DMS114 treated with DMSO at 0.1 percent for 48 hours (cell line): ENCODE measurements around the gene CEP72.
"Not testable (repeated sequence)": the region's sequence is repeated elsewhere in the genome, so short reads cannot be mapped to it uniquely, and the experiment has no call there.

ENCODE experiments used
- DNase-seq: peaks from one replicate; lab custom pipeline; 2025; ENCODE audit not compliant: unreplicated experiment; lab: John Stamatoyannopoulos, UW

The CEP72 gene

GRCh38 chr5:579746-580366, 32.3 kb upstream of the CEP72 start:
- DNase-seq: no peak

- DNase-seq: no peak
Observed at GRCh38 chr5:580436-580835, 31.7 kb upstream of the CEP72 start.

GRCh38 chr5:581266-581665, 30.9 kb upstream of the CEP72 start:
- no peak for DNase-seq

GRCh38 chr5:581941-582340, 30.2 kb upstream of the CEP72 start:
- no peak for DNase-seq

DNA sequence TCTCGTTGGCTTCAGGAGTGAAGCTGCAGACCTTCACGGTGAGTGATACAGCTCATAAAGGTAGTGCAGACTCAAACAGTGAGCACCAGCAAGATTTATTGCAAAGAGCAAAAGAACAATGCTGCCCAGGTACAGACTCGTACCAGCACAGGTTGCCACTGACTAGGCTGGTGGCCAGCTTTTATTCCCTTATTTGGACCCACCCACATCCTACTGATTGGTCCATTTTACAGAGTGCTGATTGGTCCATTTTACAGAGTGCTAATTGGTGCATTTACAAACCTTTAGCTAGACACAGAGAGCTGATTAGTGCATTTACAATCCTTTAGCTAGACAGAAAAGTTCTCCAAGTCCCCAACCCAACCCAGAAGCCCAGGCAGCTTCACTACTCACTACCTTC, 29.7 kb upstream of the CEP72 start:
- not testable (repeated sequence) for DNase-seq

- DNase-seq: no peak
Observed at GRCh38 chr5:582936-583635, 29.1 kb upstream of the CEP72 start.

DNA sequence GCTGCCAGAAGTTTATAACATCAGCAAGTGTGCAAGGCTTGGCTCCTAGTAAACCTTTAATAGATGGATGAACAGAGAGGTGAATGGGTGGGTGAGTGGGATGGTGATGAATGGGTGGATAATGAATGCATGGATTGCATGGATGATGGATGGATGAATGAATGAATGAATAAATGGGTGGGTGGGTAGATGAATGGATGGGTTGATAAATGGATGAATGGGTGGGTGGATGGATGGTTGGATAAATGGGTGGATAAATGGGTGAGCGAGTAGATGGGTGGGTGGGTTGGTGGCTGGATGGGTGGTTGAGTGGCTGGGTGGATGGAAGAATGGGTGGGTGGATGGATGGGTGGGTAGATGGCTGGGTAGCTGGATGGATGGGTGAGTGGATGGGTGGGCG, 28.5 kb upstream of the CEP72 start:
- no peak for DNase-seq

DNA sequence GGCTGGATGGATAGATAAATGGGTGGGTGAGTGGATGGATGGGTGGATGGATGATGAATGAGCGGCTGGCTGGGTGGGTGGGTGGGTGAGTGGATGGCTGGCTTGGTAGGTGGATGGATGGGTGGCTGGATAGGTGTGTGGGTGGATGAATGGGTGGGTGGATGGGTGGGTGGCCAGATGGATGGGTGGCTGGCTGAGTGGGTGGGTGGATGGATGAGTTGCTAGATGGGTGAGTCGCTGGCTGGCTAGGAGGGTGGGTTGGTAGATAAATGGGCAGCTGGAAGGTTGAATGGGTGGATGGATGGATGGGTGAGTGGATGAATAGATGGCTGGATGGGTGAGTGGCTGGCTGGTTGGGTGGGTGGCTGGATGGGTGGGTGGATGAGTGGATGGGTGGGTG, 27.9 kb upstream of the CEP72 start:
- DNase-seq: no peak

DNA sequence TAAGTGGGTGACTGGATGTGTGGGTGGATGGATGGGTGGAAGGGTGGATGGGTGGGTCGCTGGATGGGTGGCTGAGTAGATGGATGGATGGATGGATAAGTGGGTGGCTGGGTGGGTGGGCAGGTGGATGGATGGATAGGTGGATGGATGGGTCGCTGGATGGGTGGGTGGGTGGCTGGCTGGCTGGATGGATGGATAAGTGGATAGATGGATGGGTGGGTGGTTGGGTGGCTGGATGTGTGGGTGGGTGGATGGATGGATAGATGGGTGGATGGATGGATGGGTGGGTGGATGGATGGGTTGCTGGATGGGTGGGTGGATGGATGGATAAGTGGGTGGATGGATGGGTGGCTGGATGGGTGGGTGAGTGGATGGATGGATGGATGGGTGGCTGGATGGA, 27.3 kb upstream of the CEP72 start:
- no peak for DNase-seq

GRCh38 chr5:585556-585955, 26.6 kb upstream of the CEP72 start:
- no peak for DNase-seq

GRCh38 chr5:585962-586628, 26.0 kb upstream of the CEP72 start:
- DNase-seq: no peak

DNA sequence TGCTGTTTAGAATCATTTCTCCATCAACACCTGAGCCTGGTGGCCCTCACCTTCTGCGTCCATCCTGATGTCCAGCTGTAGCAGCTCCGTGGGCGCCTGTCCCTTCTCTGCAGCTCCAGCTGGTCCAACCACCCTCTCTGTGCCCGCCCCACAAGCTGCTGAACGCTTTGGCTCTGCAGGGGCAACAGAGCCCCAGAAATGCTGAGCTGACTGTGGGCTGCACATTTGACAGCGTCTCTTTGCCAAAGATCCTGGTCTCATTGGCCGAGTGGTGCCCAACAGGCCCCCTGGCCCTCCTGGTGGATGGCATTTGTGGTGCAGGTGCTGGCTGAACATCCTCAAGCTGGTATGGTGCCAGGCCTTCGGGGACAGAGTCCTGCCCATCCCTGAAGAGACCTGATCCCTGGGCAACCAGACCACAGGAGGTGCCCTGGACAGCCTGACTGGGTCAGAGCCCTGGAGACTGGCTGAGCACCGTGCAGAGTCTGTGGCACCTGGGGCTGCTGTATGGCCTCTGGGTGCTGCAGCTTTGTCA, 25.3 kb upstream of the CEP72 start:
- no peak for DNase-seq

GRCh38 chr5:587403-587802, 24.7 kb upstream of the CEP72 start:
- DNase-seq: no peak

- DNase-seq: no peak
Observed at GRCh38 chr5:588406-588995, 23.6 kb upstream of the CEP72 start.

GRCh38 chr5:589173-589572, 23.0 kb upstream of the CEP72 start:
- no peak for DNase-seq

DNA sequence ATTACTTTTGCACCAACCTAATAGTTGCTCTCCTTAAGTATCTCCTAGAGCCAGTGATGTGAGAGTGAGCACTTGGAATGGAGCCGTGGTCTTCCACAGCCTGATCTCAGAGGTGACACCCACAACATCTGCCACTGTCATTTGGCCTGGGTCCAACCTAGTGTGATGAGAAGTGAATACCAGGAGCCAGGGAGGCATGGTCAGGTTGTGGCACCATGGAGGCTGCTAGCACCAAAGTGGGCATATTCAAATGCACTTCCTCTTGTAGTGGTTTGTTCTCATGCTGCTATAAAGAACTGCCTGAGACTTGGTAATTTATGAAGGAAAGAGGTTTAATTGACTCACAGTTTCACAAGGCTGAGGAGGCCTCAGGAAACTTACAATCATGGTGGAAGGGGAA, 22.6 kb upstream of the CEP72 start:
- no peak for DNase-seq

GRCh38 chr5:590346-590745, 21.8 kb upstream of the CEP72 start:
- DNase-seq: no peak

DNA sequence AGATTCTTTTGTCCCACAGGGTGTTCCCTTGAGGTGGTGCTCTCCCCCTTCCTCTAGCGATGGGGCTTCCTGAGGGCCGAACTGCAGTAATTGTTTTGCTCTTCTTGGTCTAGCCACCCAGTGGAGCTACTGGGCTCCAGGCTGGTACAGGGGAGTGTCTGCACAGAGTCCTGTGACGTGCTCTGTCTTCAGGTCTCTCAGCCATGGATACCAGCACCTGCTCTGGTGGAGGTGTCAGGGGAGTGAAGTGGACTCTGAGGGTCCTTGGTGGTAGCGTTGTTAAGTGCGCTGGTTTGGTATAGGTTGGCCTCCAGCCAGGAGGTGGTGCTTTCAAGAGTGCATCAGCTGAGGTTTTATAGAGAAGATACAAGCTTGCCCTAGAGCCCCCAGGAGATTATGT, 20.4 kb upstream of the CEP72 start:
- DNase-seq: no peak

- no peak for DNase-seq
Observed at GRCh38 chr5:592158-592557, 20.0 kb upstream of the CEP72 start.

GRCh38 chr5:593511-593910, 18.6 kb upstream of the CEP72 start:
- DNase-seq: no peak

- no peak for DNase-seq
Observed at GRCh38 chr5:594226-594860, 17.8 kb upstream of the CEP72 start.
